ENCODE measurements around the gene DSG3.

- TF ChIP-seq CTCF (IDR thresholded peaks at IDR 0.05), result no peak
- no peak for TF ChIP-seq POLR2A (IDR thresholded peaks at IDR 0.05)
Measured at GRCh38 chr18:31454066-31454708, 6.6 kb downstream of the DSG3 start.
